ENCODE measurements around the gene PWWP2A.

GRCh38 chr5:160155017-160155750 lies 35.9 kb upstream of the PWWP2A start:
- TF ChIP-seq EZH2 (IDR thresholded peaks at IDR 0.05; ENCODE audit: borderline replicate concordance, low read length) (no peak), CTCF (conservative IDR thresholded peaks at IDR 0.05 in 1 of 2, IDR thresholded peaks at IDR 0.05 in 1 of 2; ENCODE audit: extremely low read depth in 1 of 2, insufficient read depth in 1 of 2, low read depth in 1 of 2, low read length in 2 of 2) (no peak)

Data from mammary epithelial cell (primary cell).